C4-2B (cell line): ENCODE results near the gene CTIF.

Source experiments
- CTCF ChIP-seq: fragments of 450-650 bp; conservative IDR thresholded peaks from 2 replicates; pipeline ENCODE4 v1.5.1; 2017; ENCODE audit warnings: mild to moderate bottlenecking
- ZFX ChIP-seq: fragments of 450-650 bp; IDR thresholded peaks from 2 replicates; pipeline ENCODE4 v1.6.1; 2017

- TF ChIP-seq CTCF (no peak), ZFX (no peak)
These were observed 298.2 kb downstream of the CTIF start for GRCh38 chr18:48836806-48837615.
